Spleen (tissue), 7 donors: ENCODE measurements around the gene FBXL17.

ENCODE experiments used
- CTCF ChIP-seq, 11 experiments: fragments of 200-600 bp in 7 of 11; fragments of 450-650 bp in 4 of 11; sonication (generic) in 4 of 11; IDR thresholded peaks in 8 of 11; conservative IDR thresholded peaks in 3 of 11; 1 replicate in 7 of 11; 2 replicates in 4 of 11; pipeline versions ENCODE4 v1.4.0 to v1.8.0; 2016 to 2021; ENCODE audit warnings: antibody characterized with exemption in 11 of 11, inconsistent platforms in 4 of 11, mild to moderate bottlenecking in 1 of 11
- POLR2A ChIP-seq, 3 donors: fragments of 450-650 bp; IDR thresholded peaks; one replicate each; pipeline ENCODE4 v1.5.1; 2017; ENCODE audit warnings: antibody characterized with exemption in 3 of 3, mild to moderate bottlenecking in 1 of 3
- donor health status: DM: no; HTN: no; CAD: no; lungs with moderate emphysema.
- donor health status: DM: no; HTN: no; CAD: no.
- donor health status: DM: no; HTN: no; CAD: no.

- TF ChIP-seq POLR2A (IDR thresholded peaks at IDR 0.05) (no peak), CTCF (IDR thresholded peaks at IDR 0.05 in 8 of 11, conservative IDR thresholded peaks at IDR 0.05 in 3 of 11) (no peak)
Measured at GRCh38 chr5:108326982-108327381, 54.9 kb downstream of the FBXL17 start.
